Measurements from ENCODE around the gene JARID2. TPM values are rescaled to one million over a fixed set of nuclear protein-coding genes. Genes with fewer than 3 reads are reported as not detected.
A peak's percentile ranks its signal among the peaks of the same experiment; 100 is the strongest.

JARID2 gene
- total and polyA plus RNA-seq, 2 of the 8 experiments (the other 6 are each of a cell fraction or from before 2014, with no cell fraction given): 60.1 to 239 TPM

- Histone ChIP-seq H3K4me2 (ENCODE audit: insufficient read depth in 1 of 2, low read depth in 2 of 2, low read length in 2 of 2) (no peak overlapping the region), H3K23me2 (ENCODE audit: low read depth, low read length) (no peaks in the 10 kb centered on the region), H2AK5ac (ENCODE audit: low read depth, low read length) (no peak overlapping the region), H2BK120ac (replicated peaks; ENCODE audit: low read depth, low read length) (no peak overlapping the region), H3K4me3 (ENCODE audit: extremely low read depth in 1 of 4, insufficient read depth in 2 of 4, low read depth in 3 of 4, low read length in 4 of 4) (no peak overlapping the region), H2BK12ac (ENCODE audit: low read depth, low read length) (no peak overlapping the region), H2BK5ac (ENCODE audit: low read depth, low read length) (no peak overlapping the region), H3K9me3 (ENCODE audit: insufficient read depth in 2 of 2, low read depth in 1 of 2, low read length in 1 of 2) (no peaks in the 10 kb centered on the region), H3K14ac (ENCODE audit: insufficient read length) (no peak overlapping the region), H4K5ac (ENCODE audit: insufficient read length, low read depth, low read length) (no peak overlapping the region), H3K4ac (replicated peaks; ENCODE audit: insufficient read length, low read depth, low read length) (no peak overlapping the region), H3K27ac (ENCODE audit: low read depth, low read length) (no peak overlapping the region), H4K20me1 (replicated peaks in 1 of 2; ENCODE audit: control insufficient read depth in 1 of 2, insufficient read depth in 2 of 2, low read length in 2 of 2) (peaks cover 45 to 74% of the 10 kb centered on the region in 2 experiments), H4K91ac (replicated peaks; ENCODE audit: insufficient read length, low read length) (no peak overlapping the region), H3K18ac (ENCODE audit: extremely low read depth, low read length) (no peak overlapping the region), H3K56ac (replicated peaks; ENCODE audit: insufficient read length, low read depth, low read length) (no peak overlapping the region), H4K8ac (ENCODE audit: extremely low read depth, insufficient read depth, low read length) (no peak overlapping the region), H2BK20ac (ENCODE audit: low read length) (no peak overlapping the region), H3K79me1 (ENCODE audit: low read depth, low read length) (peaks cover 9% of the 10 kb centered on the region), H3K9ac (replicated peaks in 1 of 4; ENCODE audit: extremely low read depth in 1 of 4, low read depth in 3 of 4, low read length in 3 of 4) (no peak overlapping the region), H3K4me1 (replicated peaks in 1 of 4; ENCODE audit: control insufficient read depth in 3 of 4, insufficient read depth in 4 of 4, low read length in 3 of 4) (peaks cover 12 to 28% (median 23%) of the 10 kb centered on the region in 4 experiments; a peak in 6 of 7 replicates), H3K23ac (ENCODE audit: insufficient read length) (no peak overlapping the region), H2AFZ (ENCODE audit: low read length) (no peak overlapping the region), H2BK15ac (ENCODE audit: low read length) (no peak overlapping the region), H3K36me3 (ENCODE audit: control insufficient read depth in 2 of 4, insufficient read depth in 4 of 4, low read length in 3 of 4) (peaks cover 0 to 4% (median 0%) of the 10 kb centered on the region in 4 experiments; a peak in 1 of 8 replicates), H3K27me3 (replicated peaks in 1 of 4; ENCODE audit: control insufficient read depth in 3 of 4, extremely low read depth in 1 of 4, insufficient read depth in 3 of 4, low read length in 3 of 4) (no peaks in the 10 kb centered on the region), H3K79me2 (ENCODE audit: control insufficient read depth in 1 of 2, insufficient read depth in 2 of 2, low read length in 2 of 2) (peaks cover 83 to 100% of the 10 kb centered on the region in 2 experiments)
- DNase-seq (ENCODE audit: low read depth in 1 of 2, low spot score in 2 of 2) (no peak), FAIRE-seq (no peak)
- 78% methylated on average over 5 of the region's 5 CpGs; no CpG with 5 or more reads in 1 of the 2 experiments for WGBS, 2 experiments (ENCODE audit: extremely low coverage in 1 of 2, insufficient coverage in 1 of 2, insufficient read length in 1 of 2, insufficient replicate concordance in 2 of 2, low coverage in 1 of 2, low lambda C conversion rate in 2 of 2, missing lambda C conversion rate in 1 of 2)
- no peak for TF ChIP-seq SIX5 (IDR thresholded peaks at IDR 0.05; ENCODE audit: low read depth, low read length)
- no peak for TF ChIP-seq RBBP5 (IDR thresholded peaks at IDR 0.05; ENCODE audit: borderline replicate concordance, low read depth, low read length)
- TF ChIP-seq FOSL1 (IDR thresholded peaks at IDR 0.05; ENCODE audit: insufficient read depth, low read depth, low read length): no peak
- TF ChIP-seq POLR2A (IDR thresholded peaks at IDR 0.05; ENCODE audit: control extremely low read depth in 1 of 2, low read depth in 2 of 2, low read length in 2 of 2): 0 out of 3 replicates have a peak, but pooled peaks of 1 of the 2 experiments have one; percentile 27
- ChIA-PET POLR2A (ENCODE audit: partially characterized antibody) (interaction anchor here (1.2 to 1.5 kb wide), 3 partner anchors 10 to 14 kb away, joined by 3 to 5 read pairs (median 3); no protein-coding TSS in a partner anchor), CTCF (ENCODE audit: partially characterized antibody) (interaction anchor here (2.7 kb wide), 1 partner anchor 44 kb away, joined by 7 read pairs; no protein-coding TSS in a partner anchor)
These were observed 100.4 kb downstream of the JARID2 start for GRCh38 chr6:15346315-15346714.
